Activated CD4-positive, CD25-positive, alpha-beta regulatory T cell treated with anti-CD3 and anti-CD28 coated beads, Interleukin-2, amount 50 U/mL, for 72 hours (primary cell): ENCODE measurements around the gene SUPT7L.
A peak's percentile ranks its signal among the peaks of the same experiment; 100 is the strongest.
"Not testable (repeated sequence)": the region's sequence is repeated elsewhere in the genome, so short reads cannot be mapped to it uniquely, and the experiment has no call there.

Experiments used
- DNase-seq: peaks from one replicate; pipeline ENCODE4 v3.0.0; 2021

Gene SUPT7L

GRCh38 chr2:27634291-27634690 is 29.1 kb downstream of the SUPT7L start:
- no peak for DNase-seq

- DNase-seq = not testable (repeated sequence)
Measured at GRCh38 chr2:27630257-27630656, 33.2 kb downstream of the SUPT7L start.

- DNase-seq = peak; percentile 90
Measured at GRCh38 chr2:27628767-27629709, 34.4 kb downstream of the SUPT7L start, which contains the start of the genes CCDC121 and GPN1. CCDC121 (minus strand) TSS chr2:27629012; CDS start chr2:27627799, 1,213 bp downstream. GPN1 (plus strand) TSS chr2:27629050; CDS start chr2:27629059, 9 bp downstream.

- DNase-seq = no peak
Measured at GRCh38 chr2:27627963-27628766, 35.2 kb downstream of the SUPT7L start.

- DNase-seq = not testable (repeated sequence)
Measured at GRCh38 chr2:27626921-27627320, 36.5 kb downstream of the SUPT7L start.

DNA sequence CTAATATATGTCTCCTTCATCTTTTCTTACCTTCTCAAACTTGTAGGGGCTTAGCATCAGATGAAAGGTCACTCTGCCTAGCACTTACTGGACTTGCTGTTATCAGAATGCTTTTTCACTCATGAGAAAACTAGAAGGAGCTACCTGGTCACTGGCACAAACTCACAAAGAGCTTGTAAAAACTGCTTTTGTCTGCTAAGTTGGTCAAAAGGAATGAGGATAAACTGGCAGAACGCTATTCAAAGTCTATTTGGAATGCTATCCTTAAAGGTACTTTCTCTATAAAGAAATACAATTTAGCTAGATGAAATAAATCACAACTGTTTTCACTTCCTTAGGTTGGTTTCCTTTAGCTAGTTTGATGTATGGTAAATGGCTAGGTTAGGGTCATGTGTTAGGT is 37.1 kb downstream of the SUPT7L start:
- DNase-seq = not testable (repeated sequence)

GRCh38 chr2:27624943-27625342 is 38.5 kb downstream of the SUPT7L start:
- no peak for DNase-seq

DNA sequence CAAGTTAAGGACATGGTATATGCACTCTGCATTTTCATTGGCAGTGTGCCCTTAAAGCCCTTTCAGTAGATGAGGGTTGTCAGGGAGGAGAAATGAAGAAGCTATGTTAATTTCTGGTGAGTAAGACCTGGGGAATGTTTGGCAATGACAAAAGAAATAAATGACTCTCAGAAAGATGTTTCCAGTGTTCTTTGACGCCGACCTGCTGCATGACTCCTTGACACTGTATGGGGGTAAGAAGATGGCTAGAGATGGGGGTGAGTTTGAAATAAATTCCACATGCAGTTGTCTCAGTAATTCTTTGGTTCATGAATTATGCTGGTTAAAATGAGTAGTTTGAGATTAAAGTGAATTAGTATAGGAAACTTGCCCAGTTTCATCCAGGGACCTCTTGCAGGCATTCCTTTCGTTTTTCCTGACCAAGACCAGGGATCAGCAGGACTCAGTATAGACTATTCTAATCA is 40.5 kb downstream of the SUPT7L start:
- DNase-seq = no peak

GRCh38 chr2:27621524-27621923 is 41.9 kb downstream of the SUPT7L start:
- DNase-seq = no peak

DNA sequence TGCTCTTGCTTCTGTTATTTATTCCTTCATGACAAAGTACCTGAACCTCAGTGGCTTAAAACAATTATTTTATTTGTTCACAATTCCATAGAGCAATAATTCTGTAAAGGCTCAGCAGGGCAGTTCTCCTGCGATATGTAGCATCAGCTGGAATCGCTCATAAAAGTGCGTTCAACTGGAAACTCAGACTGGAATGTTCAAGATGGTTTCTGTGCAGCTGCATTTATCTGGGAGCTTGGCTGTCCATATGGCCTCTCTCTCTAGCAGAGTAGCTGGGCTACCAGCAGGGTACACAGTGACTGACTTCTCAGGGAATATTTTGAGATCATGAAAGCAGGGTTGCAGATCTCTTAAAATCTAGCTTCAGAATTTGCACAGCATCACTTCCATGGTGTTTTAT is 48.1 kb downstream of the SUPT7L start:
- DNase-seq = no peak

- no peak for DNase-seq
Measured at GRCh38 chr2:27613985-27614384, 49.4 kb downstream of the SUPT7L start.

DNA sequence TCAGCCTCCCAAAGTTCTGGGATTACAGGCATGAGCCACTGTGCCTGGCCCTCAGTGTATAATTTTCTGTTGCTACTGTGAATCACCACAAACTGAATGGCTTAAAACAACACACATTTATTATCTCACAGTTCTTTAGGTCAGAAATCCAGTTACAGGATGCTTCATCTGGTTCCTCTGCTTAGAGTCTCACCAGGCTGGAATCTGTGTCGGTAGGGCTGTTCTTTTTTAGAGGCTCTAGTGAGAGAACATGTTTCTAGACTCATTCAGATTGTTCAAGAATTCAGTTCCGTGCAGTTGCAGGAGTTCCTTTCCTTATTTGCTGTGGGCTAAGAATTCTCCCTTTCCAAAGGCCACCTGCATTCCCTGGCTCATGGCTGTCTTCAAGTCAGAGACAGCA is 56.8 kb downstream of the SUPT7L start:
- no peak for DNase-seq
